Measurements from ENCODE around the gene HOXA7. TPM values are rescaled to one million over a fixed set of nuclear protein-coding genes. Genes with fewer than 3 reads are reported as not detected.

HOXA7 gene
- total RNA-seq, 2 donors from 2014 or later: not detected

GRCh38 chr7:27163288-27164044, 7.0 kb upstream of the HOXA7 start:
- Histone ChIP-seq H3K4me1 (ENCODE audit: control insufficient read depth, insufficient read depth, low read length) (no peaks in the 10 kb centered on the region), H3K9ac (ENCODE audit: extremely low read depth, low read length, poor library complexity, severe bottlenecking) (no peak overlapping the region), H3K4me3 (ENCODE audit: low read length) (no peak overlapping the region), H3K27ac (ENCODE audit: low read depth, low read length) (peak overlapping the region; percentile 38), H3K36me3 (ENCODE audit: control insufficient read depth, insufficient read depth, low read length) (no peaks in the 10 kb centered on the region), H3K9me3 (ENCODE audit: control insufficient read depth, low read length) (peaks cover 14% of the 10 kb centered on the region), H3K27me3 (ENCODE audit: control insufficient read depth, insufficient read depth, low read length, poor library complexity, severe bottlenecking) (peaks cover 100% of the 10 kb centered on the region)
- 23 to 24% methylated on average over 19 to 22 of the region's 24 CpGs for WGBS, 2 experiments (ENCODE audit: insufficient coverage in 1 of 2, insufficient read length in 1 of 2)
- Mint-ChIP-seq H3K4me1 (no peaks in the 10 kb centered on the region), H3K9me3 (peaks cover 12% of the 10 kb centered on the region), H3K27ac (no peak overlapping the region), H3K27me3 (ENCODE audit: insufficient read depth) (peaks cover 99% of the 10 kb centered on the region), H3K4me3 (no peak overlapping the region), H3K36me3 (ENCODE audit: low read depth) (peaks cover 2% of the 10 kb centered on the region)
- TF ChIP-seq CTCF (conservative IDR thresholded peaks at IDR 0.05): no peak
- no peak for DNase-seq

GRCh38 chr7:27162561-27163287, 6.2 kb upstream of the HOXA7 start:
- Mint-ChIP-seq H3K27me3 (ENCODE audit: insufficient read depth) (peaks cover 99% of the 10 kb centered on the region), H3K9me3 (peaks cover 20% of the 10 kb centered on the region), H3K4me3 (no peak overlapping the region), H3K4me1 (no peaks in the 10 kb centered on the region), H3K36me3 (ENCODE audit: low read depth) (peaks cover 2% of the 10 kb centered on the region), H3K27ac (no peak overlapping the region)
- Histone ChIP-seq H3K9ac (ENCODE audit: extremely low read depth, low read length, poor library complexity, severe bottlenecking) (no peak overlapping the region), H3K36me3 (ENCODE audit: control insufficient read depth, insufficient read depth, low read length) (no peaks in the 10 kb centered on the region), H3K27me3 (ENCODE audit: control insufficient read depth, insufficient read depth, low read length, poor library complexity, severe bottlenecking) (peaks cover 100% of the 10 kb centered on the region), H3K9me3 (ENCODE audit: control insufficient read depth, low read length) (peaks cover 17% of the 10 kb centered on the region), H3K27ac (ENCODE audit: low read depth, low read length) (peak overlapping the region; percentile 38), H3K4me1 (ENCODE audit: control insufficient read depth, insufficient read depth, low read length) (no peaks in the 10 kb centered on the region), H3K4me3 (ENCODE audit: low read length) (no peak overlapping the region)
- WGBS, 2 experiments (ENCODE audit: insufficient coverage in 1 of 2, insufficient read length in 1 of 2): 68 to 93% methylated on average over 2 to 7 of the region's 7 CpGs
- no peak for DNase-seq
- no peak for TF ChIP-seq CTCF (conservative IDR thresholded peaks at IDR 0.05)

- H3K9me3 ChIP-seq (ENCODE audit: control insufficient read depth, low read length): peaks cover 25% of the 10 kb centered on the region
- peaks cover 28% of the 10 kb centered on the region for H3K9me3 Mint-ChIP-seq
- no peak for TF ChIP-seq CTCF (conservative IDR thresholded peaks at IDR 0.05)
- H3K9ac ChIP-seq (ENCODE audit: extremely low read depth, low read length, poor library complexity, severe bottlenecking): no peak overlapping the region
- peaks cover 99% of the 10 kb centered on the region for H3K27me3 Mint-ChIP-seq (ENCODE audit: insufficient read depth)
- H3K4me3 Mint-ChIP-seq: no peak overlapping the region
- no peaks in the 10 kb centered on the region for H3K4me1 ChIP-seq (ENCODE audit: control insufficient read depth, insufficient read depth, low read length)
- H3K4me1 Mint-ChIP-seq: no peaks in the 10 kb centered on the region
- peak overlapping the region; percentile 44 for H3K27ac ChIP-seq (ENCODE audit: low read depth, low read length)
- no peak overlapping the region for H3K4me3 ChIP-seq (ENCODE audit: low read length)
- DNase-seq: no peak
- H3K36me3 Mint-ChIP-seq (ENCODE audit: low read depth): peaks cover 2% of the 10 kb centered on the region
- 22 to 30% methylated on average over 11 to 27 of the region's 30 CpGs for WGBS, 2 experiments (ENCODE audit: insufficient coverage in 1 of 2, insufficient read length in 1 of 2)
- H3K27ac Mint-ChIP-seq: no peak overlapping the region
- H3K36me3 ChIP-seq (ENCODE audit: control insufficient read depth, insufficient read depth, low read length): no peaks in the 10 kb centered on the region
- H3K27me3 ChIP-seq (ENCODE audit: control insufficient read depth, insufficient read depth, low read length, poor library complexity, severe bottlenecking): peaks cover 100% of the 10 kb centered on the region
These were observed 5.5 kb upstream of the HOXA7 start for GRCh38 chr7:27161721-27162560.

All from endodermal cell (in vitro differentiated cells).